GM12878 (cell line): ENCODE data around the gene URB1. TPM values are rescaled to one million over a fixed set of nuclear protein-coding genes. Genes with fewer than 3 reads are reported as not detected.

Experiments
- CBFB ChIP-seq: IDR thresholded peaks from 2 replicates; pipeline ENCODE4 v1.6.1; 2016; ENCODE audit warnings: antibody characterized with exemption, low read depth
- CEBPB ChIP-seq, 2 experiments: fragments of 150-350 bp in 1 of 2; IDR thresholded peaks; 2 replicates each; pipeline ENCODE4 v1.6.1; 2012 to 2014; ENCODE audit warnings: low read depth in 2 of 2, low read length in 2 of 2, borderline replicate concordance in 1 of 2, inconsistent platforms in 1 of 2
- IRF4 ChIP-seq: IDR thresholded peaks from 2 replicates; pipeline ENCODE4 v1.6.1; 2011; ENCODE audit warnings: low read depth, low read length
- MTA2 ChIP-seq: fragments of 450-650 bp; IDR thresholded peaks from 2 replicates; pipeline ENCODE4 v1.6.1; 2016; ENCODE audit warnings: low read depth, mild to moderate bottlenecking, moderate library complexity
- NRF1 ChIP-seq: conservative IDR thresholded peaks from 2 replicates; pipeline ENCODE4 v1.6.1; 2011; ENCODE audit warnings: mild to moderate bottlenecking, low read depth, low read length, improper control_type of control experiment
- PAX8 ChIP-seq: fragments of 450-650 bp; IDR thresholded peaks from 2 replicates; pipeline ENCODE4 v1.6.1; 2017; ENCODE audit warnings: mild to moderate bottlenecking, moderate library complexity
- RCOR1 ChIP-seq: conservative IDR thresholded peaks from 2 replicates; pipeline ENCODE4 v1.6.1; 2012; ENCODE audit warnings: low read depth, low read length, improper control_type of control experiment
- SIN3A ChIP-seq: IDR thresholded peaks from 2 replicates; pipeline ENCODE4 v1.6.1; 2012; ENCODE audit warnings: low read depth, low read length, improper control_type of control experiment
- SMC3 ChIP-seq: IDR thresholded peaks from 2 replicates; pipeline ENCODE4 v1.6.1; 2011; ENCODE audit warnings: low read length, improper control_type of control experiment, borderline replicate concordance
- ZBED1 ChIP-seq: IDR thresholded peaks from 2 replicates; pipeline ENCODE4 v1.6.1; 2016; ENCODE audit warnings: borderline replicate concordance
- polyA plus RNA-seq, 11 experiments: library from polyadenylated mRNA; depleted of rRNA in 4 of 11; unstranded in 6 of 11; stranded (reverse) in 5 of 11; fragments of >200 nt; fragmentation: Nextera tagmentation in 4 of 11; fragmentation: Illumina TruSeq in 1 of 11; extraction: Ambion mirVana in 4 of 11; extraction: Trizol in 1 of 11; gene quantifications; 1 replicate in 1 of 11; 2 replicates in 10 of 11; pipeline versions ENCODE4 v1.2.1 to v1.2.3, GENCODE V29; 2011 to 2016; ENCODE audit warnings: inconsistent platforms in 2 of 11, missing spikeins in 2 of 11, low read depth in 1 of 11
- total RNA-seq, 4 experiments: library from RNA; depleted of rRNA in 3 of 4; stranded (reverse); fragments of >200 nt in 3 of 4; fragmentation: Illumina TruSeq in 1 of 4; extraction: Trizol in 1 of 4; gene quantifications; 2 replicates each; pipeline versions ENCODE4 v1.2.1 to v1.2.3, GENCODE V29; 2013 to 2021
- TF ChIP-seq, protein P1 (sequence below): IDR thresholded peaks from 2 replicates; pipeline ENCODE4 v1.6.1; 2012; ENCODE audit warnings: improper control_type of control experiment, low read depth, low read length; ENCODE audit not compliant: insufficient replicate concordance
- TF ChIP-seq, protein P2 (sequence below): fragments of 450-650 bp; IDR thresholded peaks from 2 replicates; pipeline ENCODE4 v1.6.1; 2018; ENCODE audit warnings: mild to moderate bottlenecking, low read depth, moderate library complexity; ENCODE audit not compliant: partially characterized antibody

URB1 gene
- total and polyA plus RNA-seq, 10 of the 15 experiments (the other 5 are each of a cell fraction or from before 2014, with no cell fraction given): 0.56 to 23.2 (median 8.9) TPM

DNA sequence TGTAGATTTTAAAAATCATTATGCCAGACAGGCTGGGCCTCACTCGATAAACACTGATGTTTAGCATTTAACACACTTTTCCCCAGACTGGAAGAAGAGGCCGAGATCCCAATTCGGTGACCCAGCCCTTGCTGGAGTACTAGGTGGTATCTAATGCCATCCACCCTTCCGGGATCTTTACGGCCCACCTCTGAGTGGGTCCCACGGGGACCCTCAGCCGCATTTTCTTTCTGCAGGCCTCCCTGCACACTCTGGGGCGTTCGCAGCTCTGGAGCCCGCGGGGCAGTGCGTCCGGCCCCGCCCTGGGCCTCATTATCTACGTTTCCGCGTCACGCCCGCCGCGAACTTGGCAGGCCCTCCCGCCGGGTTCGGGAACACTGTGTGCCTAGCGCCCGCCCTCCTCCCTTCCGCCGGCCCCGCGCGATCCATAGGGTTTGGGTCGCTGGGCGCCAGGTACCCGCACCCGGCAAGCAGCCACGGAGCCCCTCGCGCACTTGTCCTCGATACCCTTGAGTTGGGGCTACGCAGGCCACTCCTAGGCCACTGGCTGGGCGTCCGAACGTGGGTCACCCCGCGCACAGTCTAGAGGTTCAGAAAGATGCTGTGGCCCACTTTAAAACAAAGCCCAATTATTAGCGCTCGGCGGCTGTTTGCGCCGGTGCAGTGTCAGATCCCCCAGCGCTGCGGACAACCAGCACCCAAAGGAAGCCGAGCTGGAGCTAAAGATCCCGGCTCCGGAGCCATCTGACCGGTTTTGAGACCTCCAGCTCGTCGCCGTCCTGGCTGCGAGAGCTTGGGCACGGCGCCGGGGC is 18.7 kb upstream of the URB1 start (continued):
- TF ChIP-seq, protein P1, sequence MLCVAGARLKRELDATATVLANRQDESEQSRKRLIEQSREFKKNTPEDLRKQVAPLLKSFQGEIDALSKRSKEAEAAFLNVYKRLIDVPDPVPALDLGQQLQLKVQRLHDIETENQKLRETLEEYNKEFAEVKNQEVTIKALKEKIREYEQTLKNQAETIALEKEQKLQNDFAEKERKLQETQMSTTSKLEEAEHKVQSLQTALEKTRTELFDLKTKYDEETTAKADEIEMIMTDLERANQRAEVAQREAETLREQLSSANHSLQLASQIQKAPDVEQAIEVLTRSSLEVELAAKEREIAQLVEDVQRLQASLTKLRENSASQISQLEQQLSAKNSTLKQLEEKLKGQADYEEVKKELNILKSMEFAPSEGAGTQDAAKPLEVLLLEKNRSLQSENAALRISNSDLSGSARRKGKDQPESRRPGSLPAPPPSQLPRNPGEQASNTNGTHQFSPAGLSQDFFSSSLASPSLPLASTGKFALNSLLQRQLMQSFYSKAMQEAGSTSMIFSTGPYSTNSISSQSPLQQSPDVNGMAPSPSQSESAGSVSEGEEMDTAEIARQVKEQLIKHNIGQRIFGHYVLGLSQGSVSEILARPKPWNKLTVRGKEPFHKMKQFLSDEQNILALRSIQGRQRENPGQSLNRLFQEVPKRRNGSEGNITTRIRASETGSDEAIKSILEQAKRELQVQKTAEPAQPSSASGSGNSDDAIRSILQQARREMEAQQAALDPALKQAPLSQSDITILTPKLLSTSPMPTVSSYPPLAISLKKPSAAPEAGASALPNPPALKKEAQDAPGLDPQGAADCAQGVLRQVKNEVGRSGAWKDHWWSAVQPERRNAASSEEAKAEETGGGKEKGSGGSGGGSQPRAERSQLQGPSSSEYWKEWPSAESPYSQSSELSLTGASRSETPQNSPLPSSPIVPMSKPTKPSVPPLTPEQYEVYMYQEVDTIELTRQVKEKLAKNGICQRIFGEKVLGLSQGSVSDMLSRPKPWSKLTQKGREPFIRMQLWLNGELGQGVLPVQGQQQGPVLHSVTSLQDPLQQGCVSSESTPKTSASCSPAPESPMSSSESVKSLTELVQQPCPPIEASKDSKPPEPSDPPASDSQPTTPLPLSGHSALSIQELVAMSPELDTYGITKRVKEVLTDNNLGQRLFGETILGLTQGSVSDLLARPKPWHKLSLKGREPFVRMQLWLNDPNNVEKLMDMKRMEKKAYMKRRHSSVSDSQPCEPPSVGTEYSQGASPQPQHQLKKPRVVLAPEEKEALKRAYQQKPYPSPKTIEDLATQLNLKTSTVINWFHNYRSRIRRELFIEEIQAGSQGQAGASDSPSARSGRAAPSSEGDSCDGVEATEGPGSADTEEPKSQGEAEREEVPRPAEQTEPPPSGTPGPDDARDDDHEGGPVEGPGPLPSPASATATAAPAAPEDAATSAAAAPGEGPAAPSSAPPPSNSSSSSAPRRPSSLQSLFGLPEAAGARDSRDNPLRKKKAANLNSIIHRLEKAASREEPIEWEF: no peak
- TF ChIP-seq SIN3A (no peak), MTA2 (no peak), NRF1 (no peak), CBFB (no peak), PAX8 (no peak), SMC3 (no peak), CEBPB (IDR thresholded peaks at IDR 0.05; ENCODE audit: borderline replicate concordance in 1 of 2, low read depth in 2 of 2, low read length in 2 of 2) (no peak), IRF4 (no peak), ZBED1 (no peak), RCOR1 (no peak)
- TF ChIP-seq, protein P2, sequence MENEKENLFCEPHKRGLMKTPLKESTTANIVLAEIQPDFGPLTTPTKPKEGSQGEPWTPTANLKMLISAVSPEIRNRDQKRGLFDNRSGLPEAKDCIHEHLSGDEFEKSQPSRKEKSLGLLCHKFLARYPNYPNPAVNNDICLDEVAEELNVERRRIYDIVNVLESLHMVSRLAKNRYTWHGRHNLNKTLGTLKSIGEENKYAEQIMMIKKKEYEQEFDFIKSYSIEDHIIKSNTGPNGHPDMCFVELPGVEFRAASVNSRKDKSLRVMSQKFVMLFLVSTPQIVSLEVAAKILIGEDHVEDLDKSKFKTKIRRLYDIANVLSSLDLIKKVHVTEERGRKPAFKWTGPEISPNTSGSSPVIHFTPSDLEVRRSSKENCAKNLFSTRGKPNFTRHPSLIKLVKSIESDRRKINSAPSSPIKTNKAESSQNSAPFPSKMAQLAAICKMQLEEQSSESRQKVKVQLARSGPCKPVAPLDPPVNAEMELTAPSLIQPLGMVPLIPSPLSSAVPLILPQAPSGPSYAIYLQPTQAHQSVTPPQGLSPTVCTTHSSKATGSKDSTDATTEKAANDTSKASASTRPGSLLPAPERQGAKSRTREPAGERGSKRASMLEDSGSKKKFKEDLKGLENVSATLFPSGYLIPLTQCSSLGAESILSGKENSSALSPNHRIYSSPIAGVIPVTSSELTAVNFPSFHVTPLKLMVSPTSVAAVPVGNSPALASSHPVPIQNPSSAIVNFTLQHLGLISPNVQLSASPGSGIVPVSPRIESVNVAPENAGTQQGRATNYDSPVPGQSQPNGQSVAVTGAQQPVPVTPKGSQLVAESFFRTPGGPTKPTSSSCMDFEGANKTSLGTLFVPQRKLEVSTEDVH: no peak
